ENCODE data around the gene PDE6A.

- TF ChIP-seq, protein P1, sequence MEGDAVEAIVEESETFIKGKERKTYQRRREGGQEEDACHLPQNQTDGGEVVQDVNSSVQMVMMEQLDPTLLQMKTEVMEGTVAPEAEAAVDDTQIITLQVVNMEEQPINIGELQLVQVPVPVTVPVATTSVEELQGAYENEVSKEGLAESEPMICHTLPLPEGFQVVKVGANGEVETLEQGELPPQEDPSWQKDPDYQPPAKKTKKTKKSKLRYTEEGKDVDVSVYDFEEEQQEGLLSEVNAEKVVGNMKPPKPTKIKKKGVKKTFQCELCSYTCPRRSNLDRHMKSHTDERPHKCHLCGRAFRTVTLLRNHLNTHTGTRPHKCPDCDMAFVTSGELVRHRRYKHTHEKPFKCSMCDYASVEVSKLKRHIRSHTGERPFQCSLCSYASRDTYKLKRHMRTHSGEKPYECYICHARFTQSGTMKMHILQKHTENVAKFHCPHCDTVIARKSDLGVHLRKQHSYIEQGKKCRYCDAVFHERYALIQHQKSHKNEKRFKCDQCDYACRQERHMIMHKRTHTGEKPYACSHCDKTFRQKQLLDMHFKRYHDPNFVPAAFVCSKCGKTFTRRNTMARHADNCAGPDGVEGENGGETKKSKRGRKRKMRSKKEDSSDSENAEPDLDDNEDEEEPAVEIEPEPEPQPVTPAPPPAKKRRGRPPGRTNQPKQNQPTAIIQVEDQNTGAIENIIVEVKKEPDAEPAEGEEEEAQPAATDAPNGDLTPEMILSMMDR (IDR thresholded peaks at IDR 0.05; ENCODE audit: low read depth, low read length, poor library complexity, severe bottlenecking), result no peak
- no peak for TF ChIP-seq EZH2phosphoT487 (IDR thresholded peaks at IDR 0.05; ENCODE audit: borderline replicate concordance, low read length)
These were observed 73.1 kb downstream of the PDE6A start for GRCh38 chr5:149871471-149871870.

Data from DOHH2 (cell line).